GM12864 (cell line): Measurements from ENCODE around the gene SLC7A11.

Experiments
- DNase-seq: peaks from one replicate; pipeline ENCODE4 v3.0.0-alpha.2; 2011; ENCODE audit warnings: low read depth
- H3K4me3 ChIP-seq: 2 replicates; pipeline ENCODE4 v1.5.1; 2011; ENCODE audit warnings: mild to moderate bottlenecking, low read depth, low read length, control low read depth
- CTCF ChIP-seq: IDR thresholded peaks from 2 replicates; pipeline ENCODE4 v1.5.1; 2011; ENCODE audit warnings: low read depth, mild to moderate bottlenecking, moderate library complexity, low read length, control low read depth, inconsistent platforms; ENCODE audit errors: missing control alignments

The SLC7A11 gene

GRCh38 chr4:138230048-138230447 is 12.1 kb downstream of the SLC7A11 start:
- DNase-seq = no peak
- no peak for TF ChIP-seq CTCF
- no peak overlapping the region for H3K4me3 ChIP-seq

- H3K4me3 ChIP-seq = no peak overlapping the region
- no peak for TF ChIP-seq CTCF
- no peak for DNase-seq
Measured at GRCh38 chr4:138229160-138229559, 13.0 kb downstream of the SLC7A11 start.

DNA sequence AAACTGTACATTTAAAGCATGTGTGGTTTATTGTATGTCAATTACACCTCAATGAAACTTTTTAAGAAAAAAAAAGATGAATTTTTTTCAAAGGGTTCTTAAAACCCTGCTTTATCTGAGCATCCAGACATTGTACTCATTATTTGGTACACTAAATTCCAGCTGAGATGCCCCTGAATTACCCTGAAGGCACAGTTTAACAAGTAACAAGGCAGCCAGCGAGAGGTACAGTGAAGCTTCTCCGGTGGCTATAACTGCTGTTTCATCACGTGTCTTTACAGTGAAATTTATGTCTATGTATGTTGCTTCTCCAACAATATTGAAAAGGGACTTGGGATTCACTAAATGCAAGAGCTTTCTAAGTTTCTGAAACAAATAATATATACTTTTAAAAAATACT is 15.8 kb downstream of the SLC7A11 start:
- TF ChIP-seq CTCF = no peak

GRCh38 chr4:138225477-138225876 is 16.7 kb downstream of the SLC7A11 start:
- no peak for DNase-seq
- no peak for TF ChIP-seq CTCF
- no peak overlapping the region for H3K4me3 ChIP-seq

More for the DNA sequence above, 15.8 kb downstream of the SLC7A11 start:
- H3K4me3 ChIP-seq = no peak overlapping the region
- DNase-seq = no peak

GRCh38 chr4:138224614-138225013 is 17.5 kb downstream of the SLC7A11 start:
- no peak for DNase-seq
- TF ChIP-seq CTCF = no peak
- H3K4me3 ChIP-seq = no peak overlapping the region

GRCh38 chr4:138223231-138223910 is 18.8 kb downstream of the SLC7A11 start:
- no peak for TF ChIP-seq CTCF
- DNase-seq = no peak
- H3K4me3 ChIP-seq = no peak overlapping the region

GRCh38 chr4:138222046-138222445 is 20.1 kb downstream of the SLC7A11 start:
- no peak overlapping the region for H3K4me3 ChIP-seq
- DNase-seq = no peak
- no peak for TF ChIP-seq CTCF
